Neural progenitor cell (in vitro differentiated cells): Measurements from ENCODE around the gene NUP93. TPM values are rescaled to one million over a fixed set of nuclear protein-coding genes. Genes with fewer than 3 reads are reported as not detected.
"Not testable (repeated sequence)": the region's sequence is repeated elsewhere in the genome, so short reads cannot be mapped to it uniquely, and the experiment has no call there.

Source experiments
- DNase-seq: peaks from one replicate; pipeline ENCODE4 v3.0.0-alpha.2; 2016; ENCODE audit warnings: low spot score
- H2AFZ ChIP-seq: fragments of 200-600 bp; sonication (generic); replicated peaks from 2 replicates; pipeline ENCODE4 v1.6.1; 2016; ENCODE audit warnings: antibody characterized with exemption
- H3F3A ChIP-seq: fragments of 200-600 bp; sonication (generic); 2 replicates; pipeline ENCODE4 v1.6.1; 2016; ENCODE audit warnings: antibody characterized with exemption, low read depth
- H3K27ac ChIP-seq: fragments of 200-600 bp; sonication (generic); 2 replicates; pipeline ENCODE4 v1.5.1; 2016; ENCODE audit warnings: mild to moderate bottlenecking
- H3K27me3 ChIP-seq: fragments of 200-600 bp; sonication (generic); 2 replicates; pipeline ENCODE4 v1.6.1; 2016; ENCODE audit warnings: mild to moderate bottlenecking, moderate library complexity
- H3K36me3 ChIP-seq: fragments of 200-600 bp; sonication (generic); 2 replicates; pipeline ENCODE4 v1.5.1; 2016
- H3K4me1 ChIP-seq: fragments of 200-600 bp; sonication (generic); 2 replicates; pipeline ENCODE4 v1.6.1; 2016; ENCODE audit warnings: mixed run types
- H3K4me2 ChIP-seq: fragments of 200-600 bp; sonication (generic); 2 replicates; pipeline ENCODE4 v1.6.1; 2016
- H3K4me3 ChIP-seq: fragments of 200-600 bp; sonication (generic); 2 replicates; pipeline ENCODE4 v1.5.1; 2016
- H3K79me2 ChIP-seq: fragments of 200-600 bp; sonication (generic); 2 replicates; pipeline ENCODE4 v1.6.1; 2016; ENCODE audit warnings: low read depth
- H3K9ac ChIP-seq: fragments of 200-600 bp; sonication (generic); 2 replicates; pipeline ENCODE4 v1.6.1; 2016
- H3K9me3 ChIP-seq: fragments of 200-600 bp; sonication (generic); 2 replicates; pipeline ENCODE4 v1.5.1; 2016; ENCODE audit warnings: low read depth
- H4K20me1 ChIP-seq: fragments of 200-600 bp; sonication (generic); 2 replicates; pipeline ENCODE4 v1.6.1; 2016; ENCODE audit warnings: low read depth
- H3K27ac Mint-ChIP-seq: 3 replicates; pipeline ENCODE4 v1.8.0; 2021; ENCODE audit warnings: mixed read lengths
- H3K27me3 Mint-ChIP-seq: 2 replicates; pipeline ENCODE4 v1.8.0; 2022; ENCODE audit warnings: low read depth, mild to moderate bottlenecking, inconsistent platforms, moderate library complexity, mixed read lengths; ENCODE audit not compliant: insufficient read depth
- H3K36me3 Mint-ChIP-seq: 3 replicates; pipeline ENCODE4 v1.8.0; 2021; ENCODE audit warnings: mixed read lengths
- H3K4me1 Mint-ChIP-seq: 3 replicates; pipeline ENCODE4 v1.8.0; 2021; ENCODE audit warnings: mixed read lengths
- H3K4me3 Mint-ChIP-seq: 3 replicates; pipeline ENCODE4 v1.8.0; 2021; ENCODE audit warnings: mild to moderate bottlenecking, moderate library complexity, mixed read lengths
- H3K9me3 Mint-ChIP-seq: 3 replicates; pipeline ENCODE4 v1.8.0; 2020; ENCODE audit warnings: mixed read lengths
- EZH2 ChIP-seq: fragments of 200-600 bp; sonication (generic); IDR thresholded peaks from 2 replicates; pipeline ENCODE4 v1.6.1; 2017; ENCODE audit warnings: antibody characterized with exemption, mild to moderate bottlenecking, moderate library complexity
- EZH2phosphoT487 ChIP-seq: fragments of 200-600 bp; sonication (generic); IDR thresholded peaks from 2 replicates; pipeline ENCODE4 v1.6.1; 2017; ENCODE audit warnings: antibody characterized with exemption
- total RNA-seq: library from RNA; depleted of rRNA; stranded (reverse); fragments of >200 nt; gene quantifications from 2 replicates; pipeline ENCODE4 v1.2.3, GENCODE V29; 2015; ENCODE audit warnings: low replicate concordance
- TF ChIP-seq, protein P1 (sequence below): fragments of 200-600 bp; sonication (generic); IDR thresholded peaks from 2 replicates; pipeline ENCODE4 v1.5.1; 2017; ENCODE audit warnings: antibody characterized with exemption, mild to moderate bottlenecking

Gene NUP93
- total RNA-seq, 1 donor from 2014 or later = 116 TPM

GRCh38 chr16:56868175-56868574 lies 138.2 kb downstream of the NUP93 start:
- no peaks in the 10 kb centered on the region for H3K79me2 ChIP-seq
- no peak overlapping the region for H3K4me3 Mint-ChIP-seq
- peaks cover 13% of the 10 kb centered on the region for H3K4me1 Mint-ChIP-seq
- H3K9me3 Mint-ChIP-seq = no peaks in the 10 kb centered on the region
- H3K4me3 ChIP-seq = no peak overlapping the region
- H2AFZ ChIP-seq = no peak overlapping the region
- no peak overlapping the region for H3K27ac Mint-ChIP-seq
- H3K27ac ChIP-seq = no peak overlapping the region
- H3K27me3 Mint-ChIP-seq = peaks cover 9% of the 10 kb centered on the region
- no peaks in the 10 kb centered on the region for H3K36me3 Mint-ChIP-seq
- no peak overlapping the region for H3K4me2 ChIP-seq
- TF ChIP-seq EZH2phosphoT487 (no peak), EZH2 (no peak)
- TF ChIP-seq, protein P1, sequence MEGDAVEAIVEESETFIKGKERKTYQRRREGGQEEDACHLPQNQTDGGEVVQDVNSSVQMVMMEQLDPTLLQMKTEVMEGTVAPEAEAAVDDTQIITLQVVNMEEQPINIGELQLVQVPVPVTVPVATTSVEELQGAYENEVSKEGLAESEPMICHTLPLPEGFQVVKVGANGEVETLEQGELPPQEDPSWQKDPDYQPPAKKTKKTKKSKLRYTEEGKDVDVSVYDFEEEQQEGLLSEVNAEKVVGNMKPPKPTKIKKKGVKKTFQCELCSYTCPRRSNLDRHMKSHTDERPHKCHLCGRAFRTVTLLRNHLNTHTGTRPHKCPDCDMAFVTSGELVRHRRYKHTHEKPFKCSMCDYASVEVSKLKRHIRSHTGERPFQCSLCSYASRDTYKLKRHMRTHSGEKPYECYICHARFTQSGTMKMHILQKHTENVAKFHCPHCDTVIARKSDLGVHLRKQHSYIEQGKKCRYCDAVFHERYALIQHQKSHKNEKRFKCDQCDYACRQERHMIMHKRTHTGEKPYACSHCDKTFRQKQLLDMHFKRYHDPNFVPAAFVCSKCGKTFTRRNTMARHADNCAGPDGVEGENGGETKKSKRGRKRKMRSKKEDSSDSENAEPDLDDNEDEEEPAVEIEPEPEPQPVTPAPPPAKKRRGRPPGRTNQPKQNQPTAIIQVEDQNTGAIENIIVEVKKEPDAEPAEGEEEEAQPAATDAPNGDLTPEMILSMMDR = no peak
- no peaks in the 10 kb centered on the region for H3F3A ChIP-seq
- H4K20me1 ChIP-seq = no peaks in the 10 kb centered on the region
- no peak for DNase-seq
- H3K27me3 ChIP-seq = no peaks in the 10 kb centered on the region
- no peaks in the 10 kb centered on the region for H3K4me1 ChIP-seq
- no peak overlapping the region for H3K9ac ChIP-seq
- no peaks in the 10 kb centered on the region for H3K9me3 ChIP-seq
- H3K36me3 ChIP-seq = no peaks in the 10 kb centered on the region

DNA sequence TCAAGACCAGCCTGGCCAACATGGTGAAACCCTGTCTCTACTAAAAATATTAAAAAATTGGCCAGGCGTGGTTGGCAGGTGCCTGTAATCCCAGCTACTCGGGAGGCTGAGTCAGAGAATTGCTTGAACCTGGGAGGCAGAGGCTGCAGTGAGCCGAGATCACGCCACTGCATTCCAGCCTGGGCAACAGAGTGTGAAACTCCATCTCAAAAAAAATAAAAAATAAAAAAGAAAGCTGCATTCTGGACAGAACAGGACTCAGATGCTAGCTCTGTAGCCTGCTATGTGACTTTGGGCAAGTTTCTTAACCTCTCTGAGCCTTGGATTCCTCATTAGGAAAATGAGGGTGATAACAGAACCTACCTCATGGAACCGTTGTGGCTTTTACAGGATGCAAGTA lies 138.8 kb downstream of the NUP93 start:
- not testable (repeated sequence) for H3K27me3 Mint-ChIP-seq, H2AFZ ChIP-seq, H3K36me3 ChIP-seq, H3K4me2 ChIP-seq, H3K9ac ChIP-seq, H3K27ac ChIP-seq, DNase-seq, H3K79me2 ChIP-seq, H3K36me3 Mint-ChIP-seq, H3K4me3 Mint-ChIP-seq, H3K9me3 ChIP-seq, H3F3A ChIP-seq, H3K27me3 ChIP-seq, H3K27ac Mint-ChIP-seq, H3K4me1 ChIP-seq, H3K9me3 Mint-ChIP-seq, H3K4me3 ChIP-seq, H4K20me1 ChIP-seq
- H3K4me1 Mint-ChIP-seq = peaks cover 13% of the 10 kb centered on the region

GRCh38 chr16:56869513-56870275 lies 139.8 kb downstream of the NUP93 start:
- no peaks in the 10 kb centered on the region for H3F3A ChIP-seq
- Mint-ChIP-seq H3K27ac (no peak overlapping the region), H3K27me3 (peaks cover 7% of the 10 kb centered on the region), H3K9me3 (no peaks in the 10 kb centered on the region), H3K4me3 (no peak overlapping the region), H3K36me3 (no peaks in the 10 kb centered on the region), H3K4me1 (peaks cover 10% of the 10 kb centered on the region)
- H4K20me1 ChIP-seq = no peaks in the 10 kb centered on the region
- H3K36me3 ChIP-seq = no peaks in the 10 kb centered on the region
- H2AFZ ChIP-seq = no peak overlapping the region
- no peak overlapping the region for H3K27ac ChIP-seq
- no peaks in the 10 kb centered on the region for H3K79me2 ChIP-seq
- no peaks in the 10 kb centered on the region for H3K4me1 ChIP-seq
- H3K9me3 ChIP-seq = no peaks in the 10 kb centered on the region
- no peak overlapping the region for H3K9ac ChIP-seq
- DNase-seq = peak; percentile 26
- H3K4me3 ChIP-seq = no peak overlapping the region
- no peak overlapping the region for H3K4me2 ChIP-seq
- no peaks in the 10 kb centered on the region for H3K27me3 ChIP-seq
- TF ChIP-seq EZH2phosphoT487 = no peak
- TF ChIP-seq, protein P1 = peak; percentile 30

DNA sequence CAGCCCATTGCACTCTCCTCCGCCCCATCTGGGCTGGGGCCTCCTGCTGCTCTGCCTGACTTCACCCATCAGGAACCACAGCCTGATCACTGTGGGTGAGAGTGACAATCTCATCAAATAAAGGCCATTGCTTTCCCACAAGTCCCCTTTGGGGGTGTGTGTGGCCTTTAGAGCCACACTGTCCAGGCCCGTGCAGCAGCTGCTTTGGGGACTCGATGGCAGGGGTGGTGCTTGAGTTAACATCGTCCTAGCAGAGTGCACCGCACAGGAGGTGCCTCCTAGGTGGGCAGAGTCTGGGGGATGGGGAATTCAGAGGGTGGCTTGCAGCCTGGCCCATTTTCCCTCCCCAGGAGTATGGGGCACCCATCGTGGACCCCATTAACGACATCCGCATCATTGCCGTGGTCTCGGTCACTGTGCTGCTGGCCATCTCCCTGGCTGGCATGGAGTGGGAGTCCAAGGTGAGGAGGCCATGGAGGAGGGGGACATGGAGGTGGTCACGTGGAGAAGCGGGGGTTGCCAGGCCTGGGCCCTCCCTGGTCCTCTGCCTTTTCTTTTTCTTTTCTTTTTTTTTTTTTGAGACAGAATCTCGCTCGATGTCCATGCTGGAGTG lies 140.5 kb downstream of the NUP93 start:
- DNase-seq = no peak
- no peaks in the 10 kb centered on the region for H3K36me3 ChIP-seq
- H4K20me1 ChIP-seq = no peaks in the 10 kb centered on the region
- H3K4me1 ChIP-seq = no peaks in the 10 kb centered on the region
- Mint-ChIP-seq H3K27ac (no peak overlapping the region), H3K4me1 (peaks cover 9% of the 10 kb centered on the region), H3K4me3 (no peak overlapping the region), H3K27me3 (peaks cover 5% of the 10 kb centered on the region), H3K9me3 (no peaks in the 10 kb centered on the region), H3K36me3 (no peaks in the 10 kb centered on the region)
- H3F3A ChIP-seq = no peaks in the 10 kb centered on the region
- no peaks in the 10 kb centered on the region for H3K9me3 ChIP-seq
- TF ChIP-seq, protein P1 = no peak
- TF ChIP-seq EZH2phosphoT487 (no peak), EZH2 (no peak)
- H2AFZ ChIP-seq = no peak overlapping the region
- H3K27me3 ChIP-seq = no peaks in the 10 kb centered on the region
- H3K4me3 ChIP-seq = no peak overlapping the region
- no peak overlapping the region for H3K27ac ChIP-seq
- H3K4me2 ChIP-seq = no peak overlapping the region
- H3K9ac ChIP-seq = no peak overlapping the region
- H3K79me2 ChIP-seq = no peaks in the 10 kb centered on the region
